Caco-2 (cell line): ENCODE results near the gene PDE6C. TPM values are rescaled to one million over a fixed set of nuclear protein-coding genes. Genes with fewer than 3 reads are reported as not detected.

Experiments used
- BruUV-seq: library from RNA; stranded (reverse); fragments of 400-500 nt; replicated peaks from 2 replicates; lab custom pipeline; 2021; lab: Mats Ljungman, UMichigan
- CTCF ChIA-PET: fragments of 300-600 bp; sonication (Branson Sonifier 250); formaldehyde crosslinking; loops from one replicate; lab custom pipeline; 2022; ENCODE audit warnings: antibody characterized with exemption; lab: Charles Lee
- POLR2A ChIA-PET: fragments of 300-600 bp; sonication (Branson Sonifier 250); formaldehyde crosslinking; loops from one replicate; lab custom pipeline; 2022; ENCODE audit warnings: antibody characterized with exemption; lab: Charles Lee
- DNase-seq, 2 experiments: peaks; one replicate each; pipeline versions ENCODE4 v3.0.0 to v3.0.0-alpha.2; 2020 to 2022
- H3K27me3 ChIP-seq: replicated peaks from 2 replicates; pipeline ENCODE4 v1.6.0; 2011; ENCODE audit warnings: low read length; ENCODE audit not compliant: control insufficient read depth, insufficient read depth
- H3K36me3 ChIP-seq: 2 replicates; pipeline ENCODE4 v1.5.1; 2011; ENCODE audit warnings: low read length; ENCODE audit not compliant: control insufficient read depth, insufficient read depth
- H3K4me1 ChIP-seq: fragments of 250-450 bp; sonication (Bioruptor Pico); 2 replicates; pipeline ENCODE4 v1.5.1; 2020; ENCODE audit warnings: mild to moderate bottlenecking
- H3K4me3 ChIP-seq: 2 replicates; pipeline ENCODE4 v1.5.1; 2011; ENCODE audit warnings: low read depth, mild to moderate bottlenecking, control low read depth, low read length
- H3K9me3 ChIP-seq: fragments of 250-450 bp; sonication (Bioruptor Pico); 2 replicates; pipeline ENCODE4 v1.5.1; 2020; ENCODE audit warnings: mild to moderate bottlenecking, moderate library complexity
- H3K27ac Mint-ChIP-seq: one replicate; pipeline ENCODE4 v1.8.0; 2022; ENCODE audit warnings: mixed read lengths; ENCODE audit not compliant: unreplicated experiment
- H3K27me3 Mint-ChIP-seq: one replicate; pipeline ENCODE4 v1.8.0; 2022; ENCODE audit warnings: mixed read lengths; ENCODE audit not compliant: insufficient read depth, unreplicated experiment
- H3K36me3 Mint-ChIP-seq: one replicate; pipeline ENCODE4 v1.8.0; 2022; ENCODE audit warnings: mild to moderate bottlenecking, mixed read lengths; ENCODE audit not compliant: insufficient read depth, unreplicated experiment
- H3K4me1 Mint-ChIP-seq: one replicate; pipeline ENCODE4 v1.8.0; 2022; ENCODE audit warnings: low read depth, mixed read lengths; ENCODE audit not compliant: unreplicated experiment
- H3K4me3 Mint-ChIP-seq: one replicate; pipeline ENCODE4 v1.8.0; 2022; ENCODE audit warnings: mild to moderate bottlenecking, moderate library complexity, mixed read lengths; ENCODE audit not compliant: unreplicated experiment
- H3K9me3 Mint-ChIP-seq: one replicate; pipeline ENCODE4 v1.8.0; 2022; ENCODE audit warnings: mixed read lengths; ENCODE audit not compliant: unreplicated experiment
- CTCF ChIP-seq, 2 experiments: fragments of 200-600 bp in 1 of 2; IDR thresholded peaks; 1 replicate in 1 of 2; 2 replicates in 1 of 2; pipeline versions ENCODE4 v1.5.1 to v1.8.0; 2011 to 2022; ENCODE audit warnings: antibody characterized with exemption in 1 of 2, control low read depth in 1 of 2, inconsistent platforms in 1 of 2, low read depth in 1 of 2, low read length in 1 of 2, mild to moderate bottlenecking in 1 of 2, moderate library complexity in 1 of 2; ENCODE audit not compliant: insufficient read depth in 1 of 2, severe bottlenecking in 1 of 2, unreplicated experiment in 1 of 2
- intact Hi-C: fragments of 100-400 bp; cut with micrococcal nuclease; formaldehyde crosslinking; loops from one replicate; pipeline ENCODE4 v1.10.0; 2022; ENCODE audit not compliant: unreplicated experiment
- total RNA-seq: library from RNA; stranded (reverse); gene quantifications from 2 replicates; pipeline ENCODE4 v1.2.3, GENCODE V29; 2022

The PDE6C gene
- total RNA-seq, 1 experiment from 2014 or later = not detected

- H3K27me3 Mint-ChIP-seq = no peaks in the 10 kb centered on the region
- intact Hi-C loops = no loop called here
Measured at GRCh38 chr10:93620925-93621324, 8.6 kb downstream of the PDE6C start.

GRCh38 chr10:93622942-93623341, 10.6 kb downstream of the PDE6C start:
- Histone ChIP-seq H3K4me1 (no peaks in the 10 kb centered on the region), H3K27me3 (no peaks in the 10 kb centered on the region), H3K4me3 (no peak overlapping the region), H3K9me3 (no peaks in the 10 kb centered on the region), H3K36me3 (no peaks in the 10 kb centered on the region)
- no peak for TF ChIP-seq CTCF (IDR thresholded peaks at IDR 0.05; ENCODE audit: insufficient read depth in 1 of 2, low read depth in 1 of 2, low read length in 1 of 2, severe bottlenecking in 1 of 2, unreplicated experiment in 1 of 2)
- ChIA-PET CTCF (interaction anchor here (0.7 kb wide), 1 partner anchor 24 kb away, joined by 6 read pairs; no protein-coding TSS in a partner anchor), POLR2A (interaction anchor here (0.6 kb wide), 1 partner anchor 17 kb away, joined by 7 read pairs; no protein-coding TSS in a partner anchor)
- no TSS peak for BruUV-seq
- Mint-ChIP-seq H3K36me3 (no peaks in the 10 kb centered on the region), H3K27ac (no peak overlapping the region), H3K27me3 (no peaks in the 10 kb centered on the region), H3K4me1 (no peaks in the 10 kb centered on the region), H3K9me3 (no peaks in the 10 kb centered on the region), H3K4me3 (no peak overlapping the region)
- DNase-seq = no peak
- intact Hi-C loops = no loop called here

More at GRCh38 chr10:93620925-93621324, 8.6 kb downstream of the PDE6C start:
- Mint-ChIP-seq H3K36me3 (no peaks in the 10 kb centered on the region), H3K9me3 (no peaks in the 10 kb centered on the region), H3K27ac (no peak overlapping the region), H3K4me3 (no peak overlapping the region), H3K4me1 (no peaks in the 10 kb centered on the region)
- POLR2A ChIA-PET = no interaction called here
- BruUV-seq = no TSS peak
- H3K27me3 ChIP-seq = no peaks in the 10 kb centered on the region
- H3K4me1 ChIP-seq = no peaks in the 10 kb centered on the region
- no peak for DNase-seq
- H3K36me3 ChIP-seq = no peaks in the 10 kb centered on the region
- CTCF ChIA-PET = no interaction called here
- no peak for TF ChIP-seq CTCF (IDR thresholded peaks at IDR 0.05; ENCODE audit: insufficient read depth in 1 of 2, low read depth in 1 of 2, low read length in 1 of 2, severe bottlenecking in 1 of 2, unreplicated experiment in 1 of 2)
- H3K9me3 ChIP-seq = no peaks in the 10 kb centered on the region
- H3K4me3 ChIP-seq = no peak overlapping the region

GRCh38 chr10:93628858-93629257, 16.5 kb downstream of the PDE6C start:
- no peaks in the 10 kb centered on the region for H3K36me3 Mint-ChIP-seq
- TF ChIP-seq CTCF (IDR thresholded peaks at IDR 0.05; ENCODE audit: insufficient read depth in 1 of 2, low read depth in 1 of 2, low read length in 1 of 2, severe bottlenecking in 1 of 2, unreplicated experiment in 1 of 2) = no peak
- BruUV-seq = no TSS peak
- no peak for DNase-seq
- intact Hi-C loops = no loop called here
- H3K4me1 Mint-ChIP-seq = no peaks in the 10 kb centered on the region
- H3K27me3 Mint-ChIP-seq = no peaks in the 10 kb centered on the region
- no peak overlapping the region for H3K4me3 ChIP-seq
- H3K4me3 Mint-ChIP-seq = no peak overlapping the region
- CTCF ChIA-PET = no interaction called here
- H3K9me3 ChIP-seq = no peaks in the 10 kb centered on the region
- no peaks in the 10 kb centered on the region for H3K36me3 ChIP-seq
- POLR2A ChIA-PET = no interaction called here
- H3K9me3 Mint-ChIP-seq = no peaks in the 10 kb centered on the region
- no peak overlapping the region for H3K27ac Mint-ChIP-seq
- H3K27me3 ChIP-seq = no peaks in the 10 kb centered on the region
- no peaks in the 10 kb centered on the region for H3K4me1 ChIP-seq
